Heart left ventricle (tissue), 16 donors: Measurements from ENCODE around the gene GRIN2D. TPM values are rescaled to one million over a fixed set of nuclear protein-coding genes. Genes with fewer than 3 reads are reported as not detected.
A peak's percentile ranks its signal among the peaks of the same experiment; 100 is the strongest.

Source experiments
- ATAC-seq, 4 donors: fragments of 200-7000 bp; cut with Tn5 transposase; one replicate each; pipeline ENCODE4 v1.9.1; 2020 to 2022; ENCODE audit warnings: moderate library complexity in 4 of 4, mild to moderate bottlenecking in 3 of 4, moderate number of reproducible peaks in 1 of 4
- DNase-seq, 5 donors: peaks; one replicate each; pipeline ENCODE4 v3.0.0-alpha.2; 2020
- H3K27ac ChIP-seq, 12 donors: fragments of 200-600 bp; sonication (generic) in 4 of 12; one replicate each; pipeline versions ENCODE4 v1.5.0 to v1.8.0; 2016 to 2022; ENCODE audit warnings: mild to moderate bottlenecking in 2 of 12
- H3K27me3 ChIP-seq, 9 donors: fragments of 200-600 bp; sonication (generic) in 2 of 9; one replicate each; pipeline versions ENCODE4 v1.5.1 to v1.8.0; 2016 to 2022; ENCODE audit warnings: mild to moderate bottlenecking in 3 of 9
- H3K36me3 ChIP-seq, 9 donors: fragments of 200-600 bp; sonication (generic) in 2 of 9; one replicate each; pipeline versions ENCODE4 v1.5.0 to v1.8.0; 2018 to 2022; ENCODE audit warnings: mild to moderate bottlenecking in 2 of 9
- H3K4me1 ChIP-seq, 12 donors: fragments of 200-600 bp; sonication (generic) in 4 of 12; one replicate each; pipeline versions ENCODE4 v1.5.0 to v1.8.0; 2016 to 2022; ENCODE audit warnings: mild to moderate bottlenecking in 3 of 12
- H3K4me3 ChIP-seq, 12 donors: fragments of 200-600 bp; sonication (generic) in 4 of 12; one replicate each; pipeline versions ENCODE4 v1.5.0 to v1.8.0; 2017 to 2022; ENCODE audit warnings: mild to moderate bottlenecking in 9 of 12, moderate library complexity in 4 of 12
- H3K9me3 ChIP-seq, 12 donors: fragments of 200-600 bp; sonication (generic) in 4 of 12; one replicate each; pipeline versions ENCODE4 v1.5.0 to v1.8.0; 2016 to 2022; ENCODE audit warnings: mild to moderate bottlenecking in 1 of 12
- POLR2A ChIP-seq, 2 donors: fragments of 450-650 bp; IDR thresholded peaks; one replicate each; pipeline ENCODE4 v1.6.1; 2017; ENCODE audit warnings: antibody characterized with exemption in 2 of 2, mild to moderate bottlenecking in 2 of 2, moderate library complexity in 2 of 2
- WGBS, 4 donors: extraction: QIAGEN DNeasy Blood & Tissue Kit in 2 of 4; methylation state at CpG; one replicate each; pipeline versions ENCODE4 v1.1.5 to v1.1.7; 2013 to 2018; 5-methylcytosine and 5-hydroxymethylcytosine counted together
- intact Hi-C, 10 donors: fragments of 100-400 bp; cut with DNase I; formaldehyde crosslinking; loops; one replicate each; pipeline versions ENCODE4 v1.11.1 to v1.14.2; 2022
- polyA plus RNA-seq, 2 donors: library from polyadenylated mRNA; stranded (reverse); fragments of 200-250 nt; gene quantifications; one replicate each; pipeline ENCODE4 v1.2.3, GENCODE V29; 2013
- total RNA-seq, 9 donors: library from RNA; depleted of rRNA in 2 of 9; stranded (reverse); fragments of >200 nt in 2 of 9; fragmentation: NEBNext Ultra II Directional in 3 of 9; extraction: Animal tissue kit (Norgen Biotek cat#: 25700) in 3 of 9; gene quantifications; one replicate each; pipeline versions ENCODE4 v1.1.0 to v1.2.4, GENCODE V29; 2016 to 2023
- TF ChIP-seq, protein P1 (sequence below), 12 donors: fragments of 200-600 bp; sonication (generic) in 4 of 12; IDR thresholded peaks; one replicate each; pipeline versions ENCODE4 v1.5.0 to v1.8.0; 2018 to 2022; ENCODE audit warnings: antibody characterized with exemption in 12 of 12, mild to moderate bottlenecking in 5 of 12
- donor health status: ischemic (EF 13 %, LVEDD 7.1; RV severe dilation, severe dysfunction).
- donor health status: healthy with polysubstance abuse.
- donor health status: DM: no; HTN: yes; CAD: no.
- donor health status: DM: no; HTN: no; CAD: no.
- donor health status: ischemic (EF 25% LVEDD 6.9; RV normal size, moderate dysfunction).
- donor health status: ischemic (EF 25% LVEDD 5.7; RV mildly dilated, moderate dysfunction).
- donor health status: healthy.
- donor health status: DM: yes; HTN: yes; CAD: no.
- donor health status: ischemic (EF 35%, LVEDD 5.7; RV mildly dilated, moderate dysfunction).
- donor health status: nonischemic (EF 11% LVEDD 7.7; RV severe dilation, severe dysfunction).
- donor health status: DM: yes; HTN: yes; CAD: no.
- donor health status: PGD.
- donor health status: ischemic (EF 29% LVEDD 5.4; RV normal size, mild dysfunction).
- donor health status: nonischemic (EF 23%, LVEDD 6.1; RV moderate dilation, normal function).

Gene GRIN2D
- total and polyA plus RNA-seq, 11 donors: 0.14 to 1.6 (median 0.19) TPM

DNA sequence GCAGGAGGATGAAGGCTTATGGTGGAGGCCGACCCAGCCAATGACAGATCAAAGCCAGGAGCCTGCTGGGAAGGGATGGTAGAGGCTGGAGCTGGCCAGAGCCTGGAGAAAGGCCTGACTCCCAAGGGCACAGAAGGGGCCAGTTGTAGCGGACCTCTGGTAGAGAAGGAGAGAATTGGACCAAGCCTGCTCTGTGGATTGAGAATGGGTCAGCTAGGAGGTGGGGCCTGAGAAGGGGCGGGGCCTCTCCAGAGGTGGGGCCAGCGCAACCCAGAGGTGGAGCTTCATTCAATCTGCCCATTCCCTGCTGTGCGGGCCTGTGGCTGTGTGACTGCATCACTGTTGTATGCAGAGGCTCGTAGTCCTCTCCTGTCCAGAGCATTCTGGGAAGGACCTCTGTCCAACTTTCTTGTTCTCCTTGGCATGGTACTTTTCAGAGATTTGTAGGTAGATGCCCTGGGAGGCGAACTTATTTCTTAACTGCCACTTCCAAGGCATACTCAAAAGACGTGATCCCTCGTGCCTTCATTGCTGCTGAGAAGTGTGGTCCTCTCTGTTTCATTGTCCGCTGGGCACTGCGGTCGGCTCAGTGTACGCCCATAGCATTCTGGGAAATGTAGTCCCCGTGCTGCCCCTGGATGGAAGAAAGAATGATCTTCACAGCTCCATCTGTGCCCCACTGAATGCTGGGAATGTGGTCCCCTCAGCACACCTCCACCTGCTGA is 6.7 kb downstream of the GRIN2D start:
- Histone ChIP-seq H3K36me3 (no peaks in the 10 kb centered on the region), H3K27me3 (peaks cover 16 to 40% (median 27%) of the 10 kb centered on the region in 9 donors), H3K4me3 (peak overlapping the region in 6 of 12 donors; percentile 16 to 49 (median 24)), H3K9me3 (no peaks in the 10 kb centered on the region), H3K27ac (peak overlapping the region in 6 of 12 donors; percentile 20 to 42 (median 30)), H3K4me1 (peaks cover 0 to 30% (median 4%) of the 10 kb centered on the region in 12 donors)
- ATAC-seq (peak; percentile 47 to 81 (median 74)), DNase-seq (peak in 4 of 5 donors; percentile 52 to 81 (median 68))
- TF ChIP-seq, protein P1, sequence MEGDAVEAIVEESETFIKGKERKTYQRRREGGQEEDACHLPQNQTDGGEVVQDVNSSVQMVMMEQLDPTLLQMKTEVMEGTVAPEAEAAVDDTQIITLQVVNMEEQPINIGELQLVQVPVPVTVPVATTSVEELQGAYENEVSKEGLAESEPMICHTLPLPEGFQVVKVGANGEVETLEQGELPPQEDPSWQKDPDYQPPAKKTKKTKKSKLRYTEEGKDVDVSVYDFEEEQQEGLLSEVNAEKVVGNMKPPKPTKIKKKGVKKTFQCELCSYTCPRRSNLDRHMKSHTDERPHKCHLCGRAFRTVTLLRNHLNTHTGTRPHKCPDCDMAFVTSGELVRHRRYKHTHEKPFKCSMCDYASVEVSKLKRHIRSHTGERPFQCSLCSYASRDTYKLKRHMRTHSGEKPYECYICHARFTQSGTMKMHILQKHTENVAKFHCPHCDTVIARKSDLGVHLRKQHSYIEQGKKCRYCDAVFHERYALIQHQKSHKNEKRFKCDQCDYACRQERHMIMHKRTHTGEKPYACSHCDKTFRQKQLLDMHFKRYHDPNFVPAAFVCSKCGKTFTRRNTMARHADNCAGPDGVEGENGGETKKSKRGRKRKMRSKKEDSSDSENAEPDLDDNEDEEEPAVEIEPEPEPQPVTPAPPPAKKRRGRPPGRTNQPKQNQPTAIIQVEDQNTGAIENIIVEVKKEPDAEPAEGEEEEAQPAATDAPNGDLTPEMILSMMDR (IDR thresholded peaks at IDR 0.05): no peak
- no peak for TF ChIP-seq POLR2A (IDR thresholded peaks at IDR 0.05)
- WGBS, 4 donors: 39 to 46% (median 40%) methylated on average over 12 to 14 of the region's 14 CpGs
- intact Hi-C loops: no loop called here

DNA sequence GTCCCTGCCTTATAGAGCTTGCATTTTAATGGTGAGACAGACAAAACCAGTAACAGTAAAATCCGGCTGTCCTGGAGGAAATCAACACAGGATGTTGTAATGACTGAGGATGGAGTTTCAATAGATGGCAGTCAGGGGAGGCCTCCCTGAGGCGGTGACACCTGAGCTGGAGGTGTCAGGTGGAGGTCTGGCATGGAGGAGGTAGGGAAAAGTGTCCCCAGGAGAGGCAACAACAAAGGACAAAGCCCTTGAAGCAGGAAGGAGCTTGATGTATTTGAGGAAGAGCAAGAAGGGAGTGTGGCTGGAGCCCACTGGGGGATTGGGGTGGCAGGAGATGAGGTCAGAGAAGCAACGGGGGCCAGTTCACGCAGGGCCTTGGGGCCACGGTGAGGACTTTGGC is 7.8 kb downstream of the GRIN2D start:
- no peak overlapping the region for H3K4me3 ChIP-seq
- H3K27me3 ChIP-seq: peaks cover 9 to 29% (median 16%) of the 10 kb centered on the region in 9 donors
- no peak overlapping the region for H3K27ac ChIP-seq
- no peaks in the 10 kb centered on the region for H3K36me3 ChIP-seq
- DNase-seq: no peak
- H3K9me3 ChIP-seq: no peaks in the 10 kb centered on the region
- peaks cover 0 to 30% (median 4%) of the 10 kb centered on the region in 12 donors for H3K4me1 ChIP-seq
- TF ChIP-seq, protein P1 (IDR thresholded peaks at IDR 0.05): no peak
- no peak for TF ChIP-seq POLR2A (IDR thresholded peaks at IDR 0.05)
- ATAC-seq: no peak
- intact Hi-C loops: no loop called here
- WGBS, 4 donors: 54 to 64% (median 60%) methylated on average over 5 of the region's 5 CpGs

DNA sequence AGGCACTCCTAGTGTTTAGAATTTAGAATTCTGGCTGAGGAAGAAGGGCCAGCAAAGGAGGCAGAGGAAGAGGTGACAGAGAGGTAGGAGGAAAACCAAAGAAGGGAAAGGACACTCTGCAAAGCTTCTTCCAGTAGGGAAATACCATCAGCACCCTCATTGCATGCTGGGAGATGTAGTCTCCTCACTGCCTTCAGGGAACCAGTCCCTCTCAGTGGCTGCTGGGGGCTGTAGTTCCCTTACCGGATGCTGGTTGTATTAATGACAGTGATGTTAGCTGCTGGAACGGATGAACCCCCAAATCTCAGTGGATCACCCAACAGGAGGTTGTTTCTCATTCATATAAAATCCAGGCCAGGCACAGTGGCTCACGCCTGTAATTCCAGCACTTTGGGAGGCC is 10.1 kb downstream of the GRIN2D start:
- DNase-seq (peak in 2 of 5 donors; percentile 48 to 58), ATAC-seq (peak in 3 of 4 donors; percentile 45 to 65 (median 62))
- no peaks in the 10 kb centered on the region for H3K36me3 ChIP-seq
- H3K27ac ChIP-seq: no peak overlapping the region
- 25 to 40% (median 32%) methylated on average over 3 of the region's 3 CpGs for WGBS, 4 donors
- TF ChIP-seq, protein P1 (IDR thresholded peaks at IDR 0.05): no peak
- TF ChIP-seq POLR2A (IDR thresholded peaks at IDR 0.05): no peak
- H3K27me3 ChIP-seq: peaks cover 0 to 11% (median 0%) of the 10 kb centered on the region in 9 donors
- H3K9me3 ChIP-seq: no peaks in the 10 kb centered on the region
- no peak overlapping the region for H3K4me3 ChIP-seq
- intact Hi-C loops: no loop called here
- H3K4me1 ChIP-seq: peaks cover 0 to 18% (median 0%) of the 10 kb centered on the region in 12 donors

DNA sequence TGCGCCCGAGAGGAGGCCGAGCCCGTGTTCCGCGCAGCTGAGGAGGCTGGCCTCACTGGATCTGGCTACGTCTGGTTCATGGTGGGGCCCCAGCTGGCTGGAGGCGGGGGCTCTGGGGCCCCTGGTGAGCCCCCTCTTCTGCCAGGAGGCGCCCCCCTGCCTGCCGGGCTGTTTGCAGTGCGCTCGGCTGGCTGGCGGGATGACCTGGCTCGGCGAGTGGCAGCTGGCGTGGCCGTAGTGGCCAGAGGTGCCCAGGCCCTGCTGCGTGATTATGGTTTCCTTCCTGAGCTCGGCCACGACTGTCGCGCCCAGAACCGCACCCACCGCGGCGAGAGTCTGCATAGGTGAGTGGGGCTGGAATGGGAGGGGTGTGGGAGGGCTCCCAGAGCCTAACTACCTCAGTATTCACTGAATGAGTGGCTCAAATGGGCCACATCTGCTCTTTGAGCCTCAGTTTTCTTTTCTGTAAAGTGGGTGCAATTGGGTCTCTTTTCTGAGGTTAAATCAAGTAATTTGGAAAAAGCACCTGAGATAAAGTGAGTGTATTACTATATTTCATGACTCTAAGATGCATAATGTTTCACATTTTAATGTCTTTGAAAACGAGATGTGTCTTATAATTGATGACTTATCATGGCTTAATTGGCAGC is 11.7 kb downstream of the GRIN2D start:
- 90 to 92% (median 91%) methylated on average over 16 to 27 of the region's 27 CpGs for WGBS, 4 donors
- no peaks in the 10 kb centered on the region for H3K36me3 ChIP-seq
- ATAC-seq: no peak
- peaks cover 0 to 11% (median 0%) of the 10 kb centered on the region in 9 donors for H3K27me3 ChIP-seq
- no peak for DNase-seq
- no peaks in the 10 kb centered on the region for H3K9me3 ChIP-seq
- intact Hi-C loops: no loop called here
- TF ChIP-seq, protein P1 (IDR thresholded peaks at IDR 0.05): no peak
- no peak for TF ChIP-seq POLR2A (IDR thresholded peaks at IDR 0.05)
- H3K4me1 ChIP-seq: peaks cover 0 to 11% (median 0%) of the 10 kb centered on the region in 12 donors
- H3K4me3 ChIP-seq: no peak overlapping the region
- H3K27ac ChIP-seq: no peak overlapping the region
